NCI-H460 (cell line): ENCODE results near the gene STPG1. TPM values are rescaled to one million over a fixed set of nuclear protein-coding genes. Genes with fewer than 3 reads are reported as not detected.

Source experiments
- DNase-seq: peaks from one replicate; pipeline ENCODE4 v3.0.0-alpha.2; 2016; ENCODE audit warnings: low read depth; ENCODE audit errors: extremely low read depth
- total RNA-seq: library from RNA; depleted of rRNA; stranded (reverse); fragments of >200 nt; shearing (Covaris generic); gene quantifications from 2 replicates; pipeline ENCODE4 v1.2.3, GENCODE V29; 2014

Gene STPG1
- total RNA-seq, 1 experiment from 2014 or later, result 16.9 TPM

DNA sequence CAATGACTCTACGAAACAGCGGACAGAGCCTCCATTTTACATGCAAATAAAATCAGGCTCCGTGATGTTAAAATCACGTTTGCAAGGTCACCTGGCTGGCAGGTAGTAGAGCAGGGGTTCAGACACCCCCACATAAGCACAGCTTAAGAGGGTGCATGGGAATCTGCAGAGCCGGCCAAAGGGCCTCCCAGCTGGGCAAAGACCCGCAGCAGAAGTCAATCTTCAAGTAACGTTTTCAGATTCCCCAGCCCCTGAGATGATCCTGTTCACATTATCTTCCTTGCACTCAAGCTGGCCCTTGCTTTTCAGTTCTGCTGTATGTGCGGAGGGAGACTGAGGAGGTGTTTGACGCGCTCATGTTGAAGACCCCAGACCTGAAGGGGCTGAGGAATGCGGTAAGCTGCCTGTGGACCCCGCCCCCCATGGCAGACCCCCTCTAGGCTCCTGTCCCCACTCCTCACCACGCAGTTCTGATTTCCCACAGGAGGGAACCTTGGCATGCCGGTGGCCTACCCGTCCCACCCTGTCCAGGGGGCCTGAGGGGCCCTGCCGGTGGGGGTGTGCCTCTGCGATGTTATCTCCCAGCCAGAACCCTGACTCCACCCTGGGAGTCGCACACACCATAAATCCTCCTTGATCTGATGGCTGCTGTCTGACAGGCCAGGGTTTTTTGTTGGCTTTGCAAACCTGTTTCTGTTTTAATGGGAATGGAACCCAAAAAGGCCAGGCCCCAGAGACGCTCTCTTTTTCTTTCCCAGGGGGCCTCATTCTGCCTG is 66.2 kb downstream of the STPG1 start:
- DNase-seq, result no peak

GRCh38 chr1:24345334-24345733 is 68.2 kb downstream of the STPG1 start:
- DNase-seq, result no peak

DNA sequence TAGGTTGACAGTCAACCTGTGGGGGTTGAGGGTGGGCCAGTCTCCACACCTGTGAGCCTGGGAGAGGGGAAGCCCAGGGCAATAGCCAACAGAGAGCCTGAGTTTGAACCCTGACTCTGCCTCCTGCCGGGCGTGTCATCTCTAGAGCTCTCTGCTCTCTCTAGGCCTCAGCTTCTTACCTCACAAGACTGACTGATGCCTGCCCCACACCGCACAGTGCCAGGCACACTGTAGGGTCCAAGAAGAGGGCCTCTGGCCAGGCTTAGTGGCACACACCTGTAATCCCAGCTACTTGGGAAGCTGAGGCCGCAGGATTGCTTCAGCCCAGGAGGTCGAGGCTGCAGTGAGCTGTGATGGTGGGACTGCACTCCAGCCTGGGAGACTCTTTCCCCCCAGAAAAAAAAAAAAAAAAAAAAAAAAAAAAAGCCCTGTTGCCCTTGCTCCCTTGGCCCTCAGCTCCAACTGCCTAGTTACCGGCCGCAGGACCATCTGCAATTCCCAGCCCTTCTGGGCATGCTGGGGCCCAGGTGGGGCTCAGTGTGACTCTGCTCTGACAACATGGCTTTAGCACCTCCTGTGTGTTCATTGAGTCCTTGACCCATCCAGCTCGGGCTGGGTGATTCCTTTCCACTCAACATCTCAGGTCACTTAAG is 69.4 kb downstream of the STPG1 start:
- DNase-seq, result no peak

- no peak for DNase-seq
Measured at GRCh38 chr1:24343412-24344089, 70.0 kb downstream of the STPG1 start.

DNA sequence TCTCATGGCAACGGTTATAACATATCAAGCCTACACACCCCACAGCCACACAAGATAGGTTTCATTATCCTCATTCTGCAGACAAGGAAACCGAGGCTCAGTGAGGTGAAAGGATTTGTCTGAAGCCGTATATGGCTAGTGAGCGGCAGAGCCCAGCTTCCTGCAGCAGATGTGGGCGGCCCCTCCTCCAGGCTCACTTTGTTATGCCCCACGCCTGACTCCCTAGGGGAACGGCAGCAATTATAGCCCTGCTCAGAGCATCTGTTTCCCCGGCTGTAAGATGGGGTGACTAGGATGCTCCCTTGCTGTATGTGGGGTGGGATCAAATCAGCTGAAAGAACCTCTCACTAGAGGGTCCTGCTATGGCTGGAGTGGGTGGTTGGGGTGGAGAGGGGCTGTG is 72.3 kb downstream of the STPG1 start:
- no peak for DNase-seq

- DNase-seq, result no peak
Measured at GRCh38 chr1:24340770-24341169, 72.8 kb downstream of the STPG1 start.

GRCh38 chr1:24339996-24340395 is 73.6 kb downstream of the STPG1 start:
- no peak for DNase-seq

DNA sequence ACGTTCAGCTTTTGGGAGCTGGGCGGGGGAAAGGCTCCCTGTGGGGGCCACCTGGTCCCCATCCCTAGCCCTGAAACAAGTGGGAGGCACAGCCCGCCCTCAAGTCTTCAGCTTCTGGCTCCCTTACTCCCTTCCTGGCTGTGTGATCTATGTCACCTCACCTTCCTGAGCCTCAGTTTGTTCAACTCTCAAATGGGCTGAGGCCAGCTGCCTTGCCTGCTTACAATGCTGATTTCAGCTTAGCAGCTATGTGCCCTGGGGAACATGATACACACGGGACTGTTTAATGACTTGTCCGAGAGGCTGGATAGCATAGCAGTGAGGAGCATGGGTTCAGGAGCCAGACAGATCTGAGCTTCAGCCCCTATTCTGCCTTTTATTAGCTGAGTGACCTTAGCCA is 75.1 kb downstream of the STPG1 start:
- no peak for DNase-seq

DNA sequence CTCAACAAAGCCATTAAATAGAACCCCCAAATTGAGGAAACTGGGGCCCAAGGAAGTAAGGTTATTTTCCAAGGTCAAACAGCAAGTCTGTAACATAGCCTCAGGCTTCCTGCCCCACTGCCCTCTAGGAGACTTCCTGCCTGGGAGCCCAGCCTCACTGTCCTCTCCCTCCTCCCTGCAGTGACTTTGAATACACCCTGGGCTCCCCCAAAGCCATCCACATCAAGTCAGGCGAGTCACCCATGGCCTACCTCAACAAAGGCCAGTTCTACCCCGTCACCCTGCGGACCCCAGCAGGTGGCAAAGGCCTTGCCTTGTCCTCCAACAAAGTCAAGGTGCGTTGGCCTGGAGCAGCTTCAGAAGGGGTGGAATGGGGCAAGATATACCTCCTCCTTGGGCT is 76.1 kb downstream of the STPG1 start:
- no peak for DNase-seq

- no peak for DNase-seq
Measured at GRCh38 chr1:24336075-24336474, 77.5 kb downstream of the STPG1 start.

DNA sequence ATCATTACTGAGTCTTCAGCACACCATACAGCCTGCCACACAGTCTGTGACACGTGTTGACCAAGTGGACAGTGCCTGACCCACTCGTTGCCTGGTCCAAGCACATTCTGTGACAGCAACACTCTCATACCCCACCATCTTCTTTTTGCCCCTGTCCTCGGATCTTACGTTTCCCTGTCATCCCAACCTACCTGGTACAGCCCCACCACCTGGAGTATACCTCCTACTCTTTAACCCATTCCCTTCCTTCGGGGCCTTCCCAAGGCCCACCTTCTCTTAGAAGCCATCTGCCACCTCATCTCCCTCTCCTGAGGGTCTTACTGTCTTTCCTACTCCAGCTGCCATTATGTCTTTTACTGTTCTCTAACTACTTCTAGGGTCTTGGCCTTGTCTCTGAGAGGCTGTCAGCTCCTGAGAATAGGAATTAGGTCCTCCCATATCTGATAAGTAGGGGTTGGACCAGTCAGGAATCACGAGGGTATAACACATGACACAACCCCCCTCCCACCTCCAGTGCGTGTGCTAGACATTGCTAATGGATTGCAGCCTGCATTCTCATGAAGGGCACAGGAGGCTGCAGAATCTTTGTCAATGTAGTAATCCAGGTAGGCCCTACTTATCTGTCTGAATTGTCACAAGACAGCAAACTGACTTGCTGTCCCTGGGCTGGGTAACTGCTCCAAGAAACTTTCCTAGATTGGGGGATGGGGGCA is 81.5 kb downstream of the STPG1 start:
- no peak for DNase-seq

GRCh38 chr1:24329797-24330543 is 83.6 kb downstream of the STPG1 start:
- no peak for DNase-seq

- no peak for DNase-seq
Measured at GRCh38 chr1:24329331-24329730, 84.3 kb downstream of the STPG1 start.

DNA sequence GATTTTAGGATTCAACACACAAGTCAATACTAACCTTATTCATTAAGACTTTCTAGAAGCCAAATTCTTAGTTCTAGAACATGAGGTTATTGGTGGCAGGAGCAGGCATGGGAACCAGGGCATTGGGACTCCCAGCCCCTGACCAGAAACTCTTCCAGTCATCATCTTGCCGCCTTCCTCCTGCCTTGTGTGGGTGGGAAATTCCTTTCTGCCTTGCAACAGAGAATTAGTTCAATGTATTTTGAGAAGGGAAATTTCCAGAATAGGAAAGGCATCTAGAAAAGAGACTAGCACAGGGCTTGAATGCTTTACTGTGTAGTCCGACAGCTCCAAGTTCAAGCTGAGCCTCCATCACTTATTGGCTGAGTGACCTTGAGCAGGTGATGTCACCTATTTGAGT is 85.7 kb downstream of the STPG1 start:
- no peak for DNase-seq

- no peak for DNase-seq
Measured at GRCh38 chr1:24327486-24327885, 86.1 kb downstream of the STPG1 start.

DNA sequence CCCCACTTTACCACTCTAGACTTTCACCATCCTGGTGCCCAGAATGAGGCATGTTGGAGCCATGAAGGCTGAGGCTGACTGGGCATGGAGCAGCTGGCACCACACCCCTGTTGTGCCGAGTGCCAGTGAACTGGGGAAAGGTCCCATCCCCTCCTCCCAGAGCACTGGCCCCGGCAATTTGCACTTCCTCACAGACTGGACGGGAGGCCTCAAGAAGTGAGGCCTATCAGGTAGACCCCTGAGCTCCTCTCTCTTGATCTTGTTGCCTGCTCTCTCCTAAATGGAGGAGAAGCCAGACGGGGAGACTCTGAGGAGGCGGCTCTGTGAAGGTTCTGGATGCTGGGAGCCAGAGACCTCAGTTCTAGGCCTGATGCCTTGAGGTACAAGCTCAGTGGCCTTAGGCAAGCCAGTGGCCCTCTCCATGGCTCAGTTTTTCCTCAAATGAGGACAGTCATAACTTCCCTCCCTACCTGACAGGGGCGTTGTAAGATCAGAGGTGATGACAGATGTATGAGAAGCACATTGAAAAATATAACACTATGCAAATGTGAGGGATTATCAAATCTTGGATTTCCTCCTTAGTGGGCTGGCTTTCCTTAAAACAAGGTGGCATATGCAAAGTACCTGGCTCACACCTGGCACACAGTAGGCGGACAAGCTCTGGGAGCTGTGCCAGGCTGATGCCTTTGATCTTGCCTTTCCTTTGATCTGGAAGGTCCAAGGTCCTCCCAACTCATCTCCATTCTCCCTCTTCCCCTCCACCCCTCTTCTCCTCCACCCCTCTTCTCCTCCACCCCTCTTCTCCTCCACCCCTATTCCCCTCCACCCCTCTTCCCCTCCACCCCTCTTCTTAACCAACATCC is 87.8 kb downstream of the STPG1 start:
- no peak for DNase-seq

GRCh38 chr1:24324903-24325302 is 88.7 kb downstream of the STPG1 start:
- no peak for DNase-seq

DNA sequence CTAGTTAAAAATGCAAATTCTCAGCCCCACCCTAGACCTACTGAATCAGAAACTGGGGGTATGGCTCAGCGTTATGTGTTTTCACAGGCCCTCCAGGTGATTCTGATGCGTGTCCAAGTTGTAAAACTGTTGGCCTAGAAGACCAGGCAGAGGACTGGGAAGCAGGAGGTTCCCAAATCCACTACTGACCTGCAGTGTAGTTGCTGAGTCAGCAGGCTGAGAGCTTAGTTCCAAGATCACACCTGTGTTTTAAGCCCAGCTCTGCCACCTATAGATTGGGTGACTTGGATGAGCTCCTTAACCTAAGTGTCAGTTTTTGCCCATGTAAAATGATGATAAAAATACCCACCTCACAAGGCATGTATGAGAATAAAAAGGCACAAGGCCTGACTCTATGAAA is 90.3 kb downstream of the STPG1 start:
- no peak for DNase-seq

GRCh38 chr1:24322470-24323177 is 91.0 kb downstream of the STPG1 start:
- DNase-seq, result no peak
